ENCODE results near the gene RFXANK.
"Not testable (repeated sequence)": the region's sequence is repeated elsewhere in the genome, so short reads cannot be mapped to it uniquely, and the experiment has no call there.

The RFXANK gene

GRCh38 chr19:19170053-19170872, 21.8 kb upstream of the RFXANK start, which contains the start of gene MEF2B:
Gene MEF2B, minus strand, starts transcription at chr19:19170263. Its CDS starts 19,528 bp downstream, at chr19:19150735.
- peak; percentile 50 for DNase-seq

GRCh38 chr19:19170873-19171672, 21.0 kb upstream of the RFXANK start:
- no peak for DNase-seq

- DNase-seq, result no peak
Measured at GRCh38 chr19:19171821-19172532, 20.1 kb upstream of the RFXANK start.

- not testable (repeated sequence) for DNase-seq
Measured at GRCh38 chr19:19173243-19173642, 18.8 kb upstream of the RFXANK start.

- DNase-seq, result no peak
Measured at GRCh38 chr19:19176950-19177349, 15.1 kb upstream of the RFXANK start.

GRCh38 chr19:19179548-19180441, 12.3 kb upstream of the RFXANK start:
- DNase-seq, result no peak

GRCh38 chr19:19181488-19181998, 10.5 kb upstream of the RFXANK start:
- DNase-seq, result no peak

- peak; percentile 22 for DNase-seq
Measured at GRCh38 chr19:19185853-19186740, 6.0 kb upstream of the RFXANK start.

- DNase-seq, result no peak
Measured at GRCh38 chr19:19186742-19187141, 5.3 kb upstream of the RFXANK start.

GRCh38 chr19:19191768-19192077, 335 bp upstream of the RFXANK start:
- no peak for DNase-seq

- no peak for DNase-seq
Measured at GRCh38 chr19:19192910-19193423, 909 bp downstream of the RFXANK start.

- DNase-seq, result no peak
Measured at GRCh38 chr19:19193926-19194325, 1.9 kb downstream of the RFXANK start.

GRCh38 chr19:19201697-19202630, 9.9 kb downstream of the RFXANK start:
- DNase-seq, result no peak

- DNase-seq, result no peak
Measured at GRCh38 chr19:19202707-19203011, 10.6 kb downstream of the RFXANK start.

- DNase-seq, result peak; percentile 81
Measured at GRCh38 chr19:19203012-19203856, 11.2 kb downstream of the RFXANK start, which contains the start of gene NR2C2AP. Gene NR2C2AP, minus strand, starts transcription at chr19:19203414. Its CDS starts 354 bp downstream, at chr19:19203060.

- DNase-seq, result no peak
Measured at GRCh38 chr19:19204181-19204580, 12.1 kb downstream of the RFXANK start.

- DNase-seq, result no peak
Measured at GRCh38 chr19:19205416-19206410, 13.7 kb downstream of the RFXANK start.

Measured in NCI-H345 (cell line).